Muscle layer of colon (tissue), 2 donors: Measurements from ENCODE around the gene SUPT3H.

Experiments
- H3K27ac ChIP-seq: one replicate; pipeline ENCODE4 v1.7.0; 2013; ENCODE audit warnings: low read depth, mild to moderate bottlenecking, low read length, moderate library complexity
- H3K27me3 ChIP-seq, 2 donors: one replicate each; pipeline ENCODE4 v1.7.0; 2013; ENCODE audit warnings: low read length in 2 of 2, mild to moderate bottlenecking in 2 of 2; ENCODE audit not compliant: insufficient read depth in 2 of 2, control insufficient read depth in 1 of 2
- H3K36me3 ChIP-seq: one replicate; pipeline ENCODE4 v1.7.0; 2013; ENCODE audit warnings: mild to moderate bottlenecking, low read length; ENCODE audit not compliant: insufficient read depth
- H3K4me1 ChIP-seq: one replicate; pipeline ENCODE4 v1.7.0; 2013; ENCODE audit warnings: mild to moderate bottlenecking, low read length; ENCODE audit not compliant: insufficient read depth
- H3K4me3 ChIP-seq, 2 donors: one replicate each; pipeline ENCODE4 v1.7.0; 2013; ENCODE audit warnings: low read length in 2 of 2, low read depth in 1 of 2, mild to moderate bottlenecking in 1 of 2, moderate library complexity in 1 of 2
- H3K9ac ChIP-seq: one replicate; pipeline ENCODE4 v1.7.0; 2013; ENCODE audit warnings: low read length
- H3K9me3 ChIP-seq: one replicate; pipeline ENCODE4 v1.7.0; 2013; ENCODE audit warnings: mild to moderate bottlenecking, low read length
- donor health status: abdominal sarcoma.
- donor health status: Adenocarcinoma of cecum.

The SUPT3H gene

GRCh38 chr6:45386501-45386900 lies 8.8 kb upstream of the SUPT3H start:
- H3K4me1 ChIP-seq: no peaks in the 10 kb centered on the region
- H3K4me3 ChIP-seq: no peak overlapping the region
- H3K9ac ChIP-seq: no peak overlapping the region
- no peaks in the 10 kb centered on the region for H3K9me3 ChIP-seq
- no peak overlapping the region for H3K27ac ChIP-seq
- no peaks in the 10 kb centered on the region for H3K27me3 ChIP-seq
- no peaks in the 10 kb centered on the region for H3K36me3 ChIP-seq

DNA sequence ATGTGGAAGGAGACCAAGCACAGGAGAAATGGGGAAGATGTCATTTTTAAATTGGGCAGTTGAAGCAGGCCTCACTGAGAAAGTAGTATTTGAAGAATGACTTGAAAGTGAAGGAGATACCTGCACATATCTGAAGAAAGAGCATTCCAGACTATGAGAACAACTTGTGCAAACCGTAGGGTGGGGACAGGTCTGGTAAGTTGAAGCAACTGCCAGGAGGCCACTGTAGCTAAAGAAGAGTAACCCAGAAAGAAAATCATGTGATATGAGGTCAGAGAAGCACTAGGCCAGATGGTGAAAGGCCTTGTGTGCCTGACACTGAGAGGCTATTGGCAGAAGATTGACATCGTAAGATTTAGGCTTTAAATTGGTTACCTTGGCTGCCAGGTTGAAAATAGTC lies 4.7 kb upstream of the SUPT3H start:
- Histone ChIP-seq H3K9ac (no peak overlapping the region), H3K9me3 (no peaks in the 10 kb centered on the region), H3K27me3 (no peaks in the 10 kb centered on the region), H3K36me3 (no peaks in the 10 kb centered on the region), H3K27ac (no peak overlapping the region), H3K4me3 (no peak overlapping the region), H3K4me1 (peaks cover 6% of the 10 kb centered on the region)

DNA sequence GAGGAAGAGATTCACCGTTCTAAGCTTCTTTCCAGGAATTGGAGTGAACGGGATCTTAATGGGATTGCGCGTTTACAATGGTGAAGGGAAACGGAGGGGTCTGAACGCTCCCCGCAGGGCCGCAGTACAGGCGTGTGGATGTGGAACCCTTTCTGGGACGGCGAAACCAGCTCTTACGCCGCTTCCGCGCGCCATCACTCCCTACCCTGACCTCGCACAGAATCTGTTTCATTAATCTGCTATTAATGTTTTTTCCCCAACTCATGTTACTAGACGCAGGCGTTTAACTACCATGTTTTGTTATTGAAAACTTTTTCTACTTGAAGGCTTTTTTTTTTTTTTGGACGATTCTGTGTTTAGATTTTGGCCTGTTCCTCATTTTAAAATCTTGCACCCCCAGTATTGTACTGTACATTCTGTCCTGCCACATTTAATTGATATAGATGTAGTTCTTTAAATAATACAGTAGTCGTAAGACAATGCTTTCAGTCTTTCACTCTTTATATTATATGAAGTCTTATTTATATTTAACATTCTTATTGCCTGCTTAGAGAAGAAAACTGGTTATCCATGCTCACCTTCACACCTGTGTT lies 696 bp upstream of the SUPT3H start:
- H3K4me3 ChIP-seq: peak overlapping the region; percentile 96 to 97
- H3K27me3 ChIP-seq: no peaks in the 10 kb centered on the region

DNA sequence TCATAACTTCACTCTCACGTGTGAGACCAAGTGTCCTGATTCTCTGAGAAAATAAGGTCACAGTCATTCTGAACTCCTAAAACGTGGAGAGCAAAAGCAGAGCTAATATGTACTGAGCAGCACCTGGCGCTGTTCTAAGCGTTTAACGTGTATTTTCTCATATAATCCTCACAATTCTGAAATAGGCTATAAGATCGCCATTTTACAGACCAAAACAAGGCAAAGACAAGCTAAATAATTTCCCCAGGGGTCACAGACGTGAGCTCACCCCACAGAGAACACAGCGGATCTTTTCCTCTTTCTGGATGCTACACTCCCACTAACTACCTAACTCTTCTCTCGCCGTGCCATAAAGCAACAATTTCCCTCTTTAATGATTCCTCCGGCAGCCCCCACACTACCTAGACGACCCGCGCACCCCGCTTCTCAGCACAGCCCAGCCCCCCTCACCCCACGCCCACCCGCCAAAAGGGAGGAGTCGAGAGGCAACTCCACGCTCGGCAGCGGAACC lies 636 bp downstream of the SUPT3H start:
- Histone ChIP-seq H3K36me3 (no peaks in the 10 kb centered on the region), H3K27me3 (no peaks in the 10 kb centered on the region), H3K9me3 (no peaks in the 10 kb centered on the region), H3K4me3 (peak overlapping the region; percentile 96 to 97), H3K9ac (peak overlapping the region; percentile 93), H3K27ac (peak overlapping the region; percentile 96), H3K4me1 (peaks cover 6% of the 10 kb centered on the region)

More for the DNA sequence above, 696 bp upstream of the SUPT3H start:
- no peaks in the 10 kb centered on the region for H3K36me3 ChIP-seq
- H3K9ac ChIP-seq: peak overlapping the region; percentile 93
- peaks cover 6% of the 10 kb centered on the region for H3K4me1 ChIP-seq
- H3K27ac ChIP-seq: peak overlapping the region; percentile 96
- no peaks in the 10 kb centered on the region for H3K9me3 ChIP-seq

- H3K4me3 ChIP-seq: peak overlapping the region; percentile 96 to 97
- H3K9me3 ChIP-seq: no peaks in the 10 kb centered on the region
- H3K27me3 ChIP-seq: no peaks in the 10 kb centered on the region
- H3K9ac ChIP-seq: peak overlapping the region; percentile 93
- H3K4me1 ChIP-seq: peaks cover 6% of the 10 kb centered on the region
- peak overlapping the region; percentile 96 for H3K27ac ChIP-seq
- no peaks in the 10 kb centered on the region for H3K36me3 ChIP-seq
These were observed 1.3 kb downstream of the SUPT3H start for GRCh38 chr6:45376310-45377042.

DNA sequence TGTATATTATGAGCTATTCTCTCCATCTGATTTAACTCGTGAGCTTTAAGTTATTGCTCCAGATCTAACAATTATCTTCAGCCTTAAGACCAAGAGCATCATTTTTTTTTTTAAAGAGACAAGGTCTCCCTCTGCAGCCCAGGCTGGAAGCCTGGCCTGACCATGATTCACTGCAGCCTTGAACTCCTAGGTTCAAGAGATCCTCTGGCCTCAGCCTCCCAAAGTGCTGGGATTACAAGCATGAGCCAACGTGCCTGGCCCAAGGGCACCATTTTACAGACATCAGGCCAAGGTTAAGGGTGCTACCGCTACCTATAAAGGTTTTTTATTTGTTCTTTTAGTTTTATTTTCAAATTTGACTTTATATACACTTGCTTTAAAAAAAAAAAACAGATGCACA lies 2.3 kb downstream of the SUPT3H start:
- peaks cover 6% of the 10 kb centered on the region for H3K4me1 ChIP-seq

GRCh38 chr6:45371924-45372573 lies 5.7 kb downstream of the SUPT3H start:
- Histone ChIP-seq H3K36me3 (no peaks in the 10 kb centered on the region), H3K4me3 (no peak overlapping the region), H3K9ac (no peak overlapping the region), H3K27me3 (no peaks in the 10 kb centered on the region), H3K27ac (no peak overlapping the region), H3K9me3 (no peaks in the 10 kb centered on the region), H3K4me1 (no peaks in the 10 kb centered on the region)

More for the DNA sequence above, 2.3 kb downstream of the SUPT3H start:
- Histone ChIP-seq H3K36me3 (no peaks in the 10 kb centered on the region), H3K27ac (no peak overlapping the region), H3K4me3 (no peak overlapping the region), H3K9me3 (no peaks in the 10 kb centered on the region), H3K9ac (no peak overlapping the region), H3K27me3 (no peaks in the 10 kb centered on the region)

- no peak overlapping the region for H3K4me3 ChIP-seq
- H3K27me3 ChIP-seq: no peaks in the 10 kb centered on the region
- no peaks in the 10 kb centered on the region for H3K4me1 ChIP-seq
- H3K9ac ChIP-seq: no peak overlapping the region
- no peak overlapping the region for H3K27ac ChIP-seq
- H3K9me3 ChIP-seq: no peaks in the 10 kb centered on the region
- H3K36me3 ChIP-seq: no peaks in the 10 kb centered on the region
These were observed 7.9 kb downstream of the SUPT3H start for GRCh38 chr6:45369870-45370269.

DNA sequence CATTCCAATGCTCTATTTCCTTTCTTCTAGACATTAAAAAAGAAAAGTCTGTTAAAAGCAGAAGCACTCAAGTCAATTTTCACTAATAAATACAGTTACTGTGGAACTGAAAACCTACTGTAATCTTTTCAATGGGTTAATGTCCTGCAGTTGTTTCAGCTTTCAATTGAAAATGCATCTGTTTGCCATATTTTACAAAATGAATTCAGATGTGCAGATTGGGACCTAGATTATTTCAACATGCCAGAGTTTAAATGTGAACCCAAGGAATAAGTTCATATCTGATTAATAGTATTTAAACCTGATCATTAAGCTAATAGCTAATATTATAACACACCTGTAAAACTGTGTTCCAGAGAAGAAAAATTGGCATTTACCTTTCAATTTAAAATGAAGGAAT lies 9.7 kb downstream of the SUPT3H start:
- Histone ChIP-seq H3K9me3 (no peaks in the 10 kb centered on the region), H3K4me1 (no peaks in the 10 kb centered on the region), H3K9ac (no peak overlapping the region), H3K27me3 (no peaks in the 10 kb centered on the region), H3K36me3 (no peaks in the 10 kb centered on the region), H3K27ac (no peak overlapping the region), H3K4me3 (no peak overlapping the region)

- Histone ChIP-seq H3K9me3 (no peaks in the 10 kb centered on the region), H3K36me3 (no peaks in the 10 kb centered on the region), H3K4me3 (no peak overlapping the region), H3K4me1 (no peaks in the 10 kb centered on the region), H3K27me3 (no peaks in the 10 kb centered on the region), H3K27ac (no peak overlapping the region), H3K9ac (no peak overlapping the region)
These were observed 11.2 kb downstream of the SUPT3H start for GRCh38 chr6:45366534-45366933.

GRCh38 chr6:45365036-45365435 lies 12.7 kb downstream of the SUPT3H start:
- Histone ChIP-seq H3K9me3 (no peaks in the 10 kb centered on the region), H3K4me3 (no peak overlapping the region)

More at GRCh38 chr6:45365036-45365435, 12.7 kb downstream of the SUPT3H start:
- H3K9ac ChIP-seq: no peak overlapping the region
- no peak overlapping the region for H3K27ac ChIP-seq
- H3K36me3 ChIP-seq: no peaks in the 10 kb centered on the region
- H3K4me1 ChIP-seq: no peaks in the 10 kb centered on the region
- no peaks in the 10 kb centered on the region for H3K27me3 ChIP-seq
